Medulla oblongata (tissue), 1 donor: ENCODE data around the gene NUBP2.
A peak's percentile ranks its signal among the peaks of the same experiment; 100 is the strongest.

Source experiments
- DNase-seq: peaks from one replicate; pipeline ENCODE4 v3.0.0-alpha.2; 2015; ENCODE audit errors: extremely low spot score

Gene NUBP2

GRCh38 chr16:1809281-1809801, 26.6 kb downstream of the NUBP2 start:
- DNase-seq = no peak

- no peak for DNase-seq
Measured at GRCh38 chr16:1810106-1810505, 27.3 kb downstream of the NUBP2 start.

- no peak for DNase-seq
Measured at GRCh38 chr16:1810536-1810935, 27.8 kb downstream of the NUBP2 start.

- peak; percentile 21 for DNase-seq
Measured at GRCh38 chr16:1812732-1813163, 30.0 kb downstream of the NUBP2 start.

GRCh38 chr16:1815461-1815860, 32.7 kb downstream of the NUBP2 start:
- DNase-seq = no peak

- no peak for DNase-seq
Measured at GRCh38 chr16:1816396-1817275, 33.9 kb downstream of the NUBP2 start.

- DNase-seq = no peak
Measured at GRCh38 chr16:1817276-1817589, 34.5 kb downstream of the NUBP2 start.

GRCh38 chr16:1817716-1818115, 35.0 kb downstream of the NUBP2 start:
- no peak for DNase-seq

- no peak for DNase-seq
Measured at GRCh38 chr16:1818204-1818872, 35.6 kb downstream of the NUBP2 start.

GRCh38 chr16:1818873-1819525, 36.2 kb downstream of the NUBP2 start:
- no peak for DNase-seq

GRCh38 chr16:1819611-1820010, 36.9 kb downstream of the NUBP2 start:
- DNase-seq = no peak

- DNase-seq = no peak
Measured at GRCh38 chr16:1820096-1820945, 37.6 kb downstream of the NUBP2 start.

GRCh38 chr16:1820946-1821290, 38.2 kb downstream of the NUBP2 start:
- no peak for DNase-seq

GRCh38 chr16:1821861-1822611, 39.3 kb downstream of the NUBP2 start:
- DNase-seq = no peak

GRCh38 chr16:1822801-1823200, 40.0 kb downstream of the NUBP2 start:
- no peak for DNase-seq

- no peak for DNase-seq
Measured at GRCh38 chr16:1823821-1824220, 41.1 kb downstream of the NUBP2 start.

- no peak for DNase-seq
Measured at GRCh38 chr16:1825381-1825863, 42.7 kb downstream of the NUBP2 start.

- DNase-seq = no peak
Measured at GRCh38 chr16:1825864-1826690, 43.3 kb downstream of the NUBP2 start.

GRCh38 chr16:1826691-1827573, 44.2 kb downstream of the NUBP2 start, which contains the start of the genes FAHD1 and HAGH:
FAHD1 (plus strand) TSS chr16:1827206; CDS start chr16:1827239, 33 bp downstream.
HAGH (minus strand) TSS chr16:1826825; CDS start chr16:1826787, 38 bp downstream.
- DNase-seq = peak; percentile 93
